HFF-Myc (cell line): Measurements from ENCODE around the gene ZNF813.

ENCODE experiments used
- DNase-seq: peaks from one replicate; pipeline ENCODE4 v3.0.0-alpha.2; 2011; ENCODE audit warnings: low read depth; ENCODE audit errors: extremely low read depth
- H3K4me3 ChIP-seq: replicated peaks from 2 replicates; pipeline ENCODE4 v1.5.1; 2011; ENCODE audit warnings: low read depth, mild to moderate bottlenecking, control low read depth, low read length
- TF ChIP-seq, protein P1 (sequence below): IDR thresholded peaks from 2 replicates; pipeline ENCODE4 v1.5.1; 2012; ENCODE audit warnings: mild to moderate bottlenecking, low read depth, low read length, control low read depth; ENCODE audit errors: missing control alignments

Gene ZNF813

DNA sequence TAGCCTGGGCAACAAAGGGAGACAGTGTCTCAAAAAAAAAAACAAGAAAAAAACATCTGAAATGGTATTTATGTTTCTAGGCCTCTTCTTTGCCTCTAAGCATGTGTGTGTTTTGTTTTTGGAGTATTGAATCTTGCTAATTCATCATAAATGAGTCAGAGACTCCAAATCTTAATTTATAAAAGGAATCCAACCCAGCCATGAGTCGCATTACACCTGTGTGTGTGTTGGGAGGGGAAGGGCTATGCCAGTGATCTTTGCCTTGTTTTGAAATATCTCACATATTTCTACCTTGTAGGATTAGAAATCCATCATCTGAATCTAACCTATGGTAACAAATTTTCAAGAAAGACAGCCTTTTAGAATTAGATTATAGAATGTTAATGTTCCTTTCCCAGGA lies 74.4 kb downstream of the ZNF813 start:
- no peak for DNase-seq
- no peak overlapping the region for H3K4me3 ChIP-seq
- TF ChIP-seq, protein P1, sequence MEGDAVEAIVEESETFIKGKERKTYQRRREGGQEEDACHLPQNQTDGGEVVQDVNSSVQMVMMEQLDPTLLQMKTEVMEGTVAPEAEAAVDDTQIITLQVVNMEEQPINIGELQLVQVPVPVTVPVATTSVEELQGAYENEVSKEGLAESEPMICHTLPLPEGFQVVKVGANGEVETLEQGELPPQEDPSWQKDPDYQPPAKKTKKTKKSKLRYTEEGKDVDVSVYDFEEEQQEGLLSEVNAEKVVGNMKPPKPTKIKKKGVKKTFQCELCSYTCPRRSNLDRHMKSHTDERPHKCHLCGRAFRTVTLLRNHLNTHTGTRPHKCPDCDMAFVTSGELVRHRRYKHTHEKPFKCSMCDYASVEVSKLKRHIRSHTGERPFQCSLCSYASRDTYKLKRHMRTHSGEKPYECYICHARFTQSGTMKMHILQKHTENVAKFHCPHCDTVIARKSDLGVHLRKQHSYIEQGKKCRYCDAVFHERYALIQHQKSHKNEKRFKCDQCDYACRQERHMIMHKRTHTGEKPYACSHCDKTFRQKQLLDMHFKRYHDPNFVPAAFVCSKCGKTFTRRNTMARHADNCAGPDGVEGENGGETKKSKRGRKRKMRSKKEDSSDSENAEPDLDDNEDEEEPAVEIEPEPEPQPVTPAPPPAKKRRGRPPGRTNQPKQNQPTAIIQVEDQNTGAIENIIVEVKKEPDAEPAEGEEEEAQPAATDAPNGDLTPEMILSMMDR = no peak

- DNase-seq = peak; percentile 27
- TF ChIP-seq, protein P1 = no peak
Measured at GRCh38 chr19:53545271-53546065, 77.9 kb downstream of the ZNF813 start.

More at GRCh38 chr19:53545271-53546065, 77.9 kb downstream of the ZNF813 start:
- no peak overlapping the region for H3K4me3 ChIP-seq
